Left lung (tissue), 14 donors: ENCODE data around the gene RRP36. TPM values are rescaled to one million over a fixed set of nuclear protein-coding genes. Genes with fewer than 3 reads are reported as not detected.
A peak's percentile ranks its signal among the peaks of the same experiment; 100 is the strongest.

Experiments
- ATAC-seq: fragments of 200-7000 bp; cut with Tn5 transposase; one replicate; pipeline ENCODE4 v1.9.1; 2020; ENCODE audit warnings: moderate library complexity
- DNase-seq, 4 donors: peaks; one replicate each; pipeline ENCODE4 v3.0.0-alpha.2; 2013 to 2020
- H3K27ac ChIP-seq, 2 donors: fragments of 200-600 bp; sonication (generic) in 1 of 2; one replicate each; pipeline versions ENCODE4 v1.5.0 to v1.8.0; 2020 to 2021
- H3K27me3 ChIP-seq, 2 donors: fragments of 200-600 bp; sonication (generic) in 1 of 2; one replicate each; pipeline versions ENCODE4 v1.5.0 to v1.8.0; 2020 to 2021
- H3K36me3 ChIP-seq, 2 donors: fragments of 200-600 bp; sonication (generic) in 1 of 2; one replicate each; pipeline versions ENCODE4 v1.5.0 to v1.8.0; 2020 to 2021
- H3K4me1 ChIP-seq, 2 donors: fragments of 200-600 bp; one replicate each; pipeline ENCODE4 v1.8.0; 2021
- H3K4me3 ChIP-seq, 2 donors: fragments of 200-600 bp; sonication (generic) in 1 of 2; one replicate each; pipeline versions ENCODE4 v1.5.0 to v1.8.0; 2020 to 2021; ENCODE audit warnings: mild to moderate bottlenecking in 1 of 2
- H3K9me3 ChIP-seq, 2 donors: fragments of 200-600 bp; sonication (generic) in 1 of 2; one replicate each; pipeline versions ENCODE4 v1.5.0 to v1.8.0; 2020 to 2021
- CTCF ChIP-seq, 2 donors: fragments of 200-600 bp; sonication (generic) in 1 of 2; IDR thresholded peaks; one replicate each; pipeline versions ENCODE4 v1.5.0 to v1.8.0; 2021; ENCODE audit warnings: antibody characterized with exemption in 2 of 2
- intact Hi-C, 2 donors: fragments of 100-400 bp; cut with DNase I; formaldehyde crosslinking; loops; one replicate each; pipeline versions ENCODE4 v1.11.2 to v1.14.2; 2022
- long read RNA-seq, 12 donors: library from polyadenylated mRNA in 2 of 12; unstranded in 2 of 12; transcript quantifications; one replicate each; pipeline ENCODE4 v2.0.0 and lab custom pipeline, GENCODE V29; 2019 to 2026
- polyA plus RNA-seq, 6 donors: library from polyadenylated mRNA; unstranded; fragments of 120-200 nt; gene quantifications; one replicate each; pipeline ENCODE4 v1.2.1, GENCODE V29; 2013; ENCODE audit not compliant: insufficient read length in 6 of 6
- total RNA-seq, 2 donors: library from RNA; stranded (reverse); fragmentation: NEBNext Ultra II Directional; extraction: Animal tissue kit (Norgen Biotek cat#: 25700); gene quantifications; one replicate each; pipeline ENCODE4 v1.2.1, GENCODE V29; 2021
- donor health status: DM: no; HTN: yes; CAD: no.
- donor health status: DM: no; HTN: no; CAD: no.

RRP36 gene
- total RNA-seq = 10 to 100 TPM; 43.3 to 53.5 TPM
- 10 to 100 TPM; 48.0 to 55.2 (median 50.2) TPM for polyA plus RNA-seq
- long read RNA-seq, donor 1, transcript RRP36-201 (7 exons, 1,159 nt) = minor isoform, 9 of 39 reads
- long read RNA-seq, donor 1, transcript RRP36-203 (1 exons, 1,005 nt) = major isoform, 19 of 39 reads
- long read RNA-seq, donor 1, partial matches to known transcripts = 11 of 39 reads
- long read RNA-seq, donor 1, other reads (novel, unspliced or antisense) = 0 of 39 reads
- long read RNA-seq, donor 2, transcript RRP36-201 (7 exons, 1,159 nt) = minor isoform, 6 of 24 reads
- long read RNA-seq, donor 2, transcript RRP36-203 (1 exons, 1,005 nt) = major isoform, 12 of 24 reads
- long read RNA-seq, donor 2, partial matches to known transcripts = 6 of 24 reads
- long read RNA-seq, donor 2, other reads (novel, unspliced or antisense) = 0 of 24 reads
- long read RNA-seq, donor 3, transcript RRP36-201 (7 exons, 1,159 nt) = major isoform, 13 of 181 reads
- long read RNA-seq, donor 3, transcript RRP36-203 (1 exons, 1,005 nt) = minor isoform, 6 of 181 reads
- long read RNA-seq, donor 3, partial matches to known transcripts = 119 of 181 reads
- long read RNA-seq, donor 3, other reads (novel, unspliced or antisense) = 43 of 181 reads
- long read RNA-seq, donor 4, partial matches to known transcripts = 0 of 3 reads
- long read RNA-seq, donor 4, other reads (novel, unspliced or antisense) = 2 of 3 reads
- long read RNA-seq, donor 5, transcript RRP36-201 (7 exons, 1,159 nt) = minor isoform, 15 of 33 reads
- long read RNA-seq, donor 5, transcript RRP36-203 (1 exons, 1,005 nt) = major isoform, 18 of 33 reads
- long read RNA-seq, donor 5, partial matches to known transcripts = 0 of 33 reads
- long read RNA-seq, donor 5, other reads (novel, unspliced or antisense) = 0 of 33 reads
- long read RNA-seq, donor 6, transcript RRP36-201 (7 exons, 1,159 nt) = minor isoform, 9 of 34 reads
- long read RNA-seq, donor 6, transcript RRP36-203 (1 exons, 1,005 nt) = major isoform, 10 of 34 reads
- long read RNA-seq, donor 6, partial matches to known transcripts = 15 of 34 reads
- long read RNA-seq, donor 6, other reads (novel, unspliced or antisense) = 0 of 34 reads
- long read RNA-seq, donor 7, transcript RRP36-203 (1 exons, 1,005 nt) = major isoform, 8 of 15 reads
- long read RNA-seq, donor 7, transcript RRP36-201 (7 exons, 1,159 nt) = minor isoform, 7 of 15 reads
- long read RNA-seq, donor 7, partial matches to known transcripts = 0 of 15 reads
- long read RNA-seq, donor 7, other reads (novel, unspliced or antisense) = 0 of 15 reads
- long read RNA-seq, donor 8, transcript RRP36-203 (1 exons, 1,005 nt) = major isoform, 19 of 26 reads
- long read RNA-seq, donor 8, transcript RRP36-201 (7 exons, 1,159 nt) = minor isoform, 7 of 26 reads
- long read RNA-seq, donor 8, partial matches to known transcripts = 0 of 26 reads
- long read RNA-seq, donor 8, other reads (novel, unspliced or antisense) = 0 of 26 reads
- long read RNA-seq, donor 9 = 0 reads
- long read RNA-seq, donor 10, partial matches to known transcripts = 0 of 1 reads
- long read RNA-seq, donor 10, other reads (novel, unspliced or antisense) = 1 of 1 reads
- long read RNA-seq, donor 11, transcript RRP36-201 (7 exons, 1,159 nt) = minor isoform, 7 of 19 reads
- long read RNA-seq, donor 11, transcript RRP36-203 (1 exons, 1,005 nt) = major isoform, 12 of 19 reads
- long read RNA-seq, donor 11, partial matches to known transcripts = 0 of 19 reads
- long read RNA-seq, donor 11, other reads (novel, unspliced or antisense) = 0 of 19 reads
- long read RNA-seq, donor 12, transcript RRP36-203 (1 exons, 1,005 nt) = major isoform, 12 of 24 reads
- long read RNA-seq, donor 12, transcript RRP36-201 (7 exons, 1,159 nt) = major isoform, 12 of 24 reads
- long read RNA-seq, donor 12, partial matches to known transcripts = 0 of 24 reads
- long read RNA-seq, donor 12, other reads (novel, unspliced or antisense) = 0 of 24 reads

DNA sequence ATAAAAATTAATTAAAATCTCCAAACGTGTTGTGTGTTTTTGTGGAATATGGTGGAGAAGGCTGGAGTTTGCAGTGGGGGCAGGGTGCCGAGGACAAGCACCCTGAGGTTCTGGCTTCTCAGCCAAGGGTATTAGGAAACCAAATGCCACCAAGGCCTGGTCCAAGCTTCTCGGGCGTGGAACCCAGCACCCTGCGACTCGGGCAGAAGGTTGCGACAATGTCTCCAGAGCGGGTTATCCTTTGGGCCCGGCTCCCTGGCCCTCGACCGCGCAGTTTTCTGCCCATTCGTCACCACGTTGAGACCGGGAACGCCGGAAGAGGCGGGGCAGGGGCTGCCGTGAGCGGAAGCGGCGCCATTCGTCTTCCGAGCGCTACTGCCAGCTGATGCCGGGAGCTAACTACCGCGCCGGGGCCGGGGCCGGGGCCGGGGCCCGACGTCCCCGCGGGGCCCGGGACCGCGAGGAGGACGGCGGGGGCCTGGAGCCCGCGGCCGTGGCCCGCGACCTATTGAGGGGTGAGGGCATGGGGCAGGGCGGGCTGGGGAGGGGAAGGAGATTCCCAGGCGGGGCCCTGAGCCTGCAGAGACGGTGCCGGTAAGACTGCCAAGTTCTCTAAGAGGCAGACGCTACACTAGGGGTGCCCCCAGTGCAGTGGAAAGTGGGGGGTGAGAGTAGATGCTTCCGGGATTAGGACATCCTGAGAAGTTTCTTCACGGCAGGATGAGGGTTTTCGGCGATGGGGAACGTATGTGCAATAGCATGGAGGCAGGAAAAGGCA, at the start of gene RRP36:
Gene RRP36, plus strand, starts transcription at position 354 of the 778 bp plus-strand sequence. Its CDS starts 32 bp downstream, at position 386.
- Histone ChIP-seq H3K9me3 (no peaks in the 10 kb centered on the region), H3K4me3 (peak within 1 kb of the TSS; percentile 88 to 93), H3K4me1 (peaks cover 0 to 42% of the 10 kb centered on the region in 2 donors), H3K27ac (peak within 1 kb of the TSS; percentile 81 to 89), H3K36me3 (peaks cover 0 to 54% of the 10 kb centered on the region in 2 donors), H3K27me3 (no peaks in the 10 kb centered on the region)
- intact Hi-C loops = no loop called here
- ATAC-seq = peak; percentile 95
- peak; percentile 75 to 97 (median 81) for DNase-seq
- TF ChIP-seq CTCF (IDR thresholded peaks at IDR 0.05) = no peak

DNA sequence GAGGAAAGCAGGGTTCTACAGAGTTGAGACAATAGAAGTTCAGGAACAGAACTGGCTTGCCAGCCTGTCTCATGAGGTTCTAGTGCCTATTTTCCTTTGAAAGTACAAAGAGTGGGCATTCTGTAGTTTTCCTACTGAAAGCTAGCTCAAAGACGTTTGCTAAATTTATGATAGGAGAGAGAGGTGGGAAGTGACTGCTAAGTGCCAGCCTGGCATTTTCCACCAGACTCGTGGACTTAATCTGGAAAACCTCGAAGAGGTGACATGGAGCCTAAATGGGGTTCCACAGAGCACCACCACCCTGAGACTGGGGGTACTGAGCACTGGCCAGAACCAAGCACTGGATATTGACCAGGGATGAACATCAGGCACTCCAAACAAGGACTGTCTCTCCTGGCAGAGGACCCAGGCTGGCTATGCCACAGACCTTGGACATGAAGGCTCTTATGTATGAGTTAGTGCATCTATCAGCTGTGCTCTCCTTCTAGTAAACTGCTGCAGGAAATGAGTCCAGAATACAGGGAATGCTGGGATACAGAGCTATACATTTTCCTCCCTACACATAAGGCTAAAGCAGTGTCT, 49.6 kb upstream of the RRP36 start:
- no peak overlapping the region for H3K4me3 ChIP-seq
- no peaks in the 10 kb centered on the region for H3K9me3 ChIP-seq
- intact Hi-C loops = no loop called here
- DNase-seq (no peak), ATAC-seq (no peak)
- H3K4me1 ChIP-seq = peaks cover 0 to 14% of the 10 kb centered on the region in 2 donors
- peaks cover 0 to 39% of the 10 kb centered on the region in 2 donors for H3K36me3 ChIP-seq
- H3K27me3 ChIP-seq = no peaks in the 10 kb centered on the region
- H3K27ac ChIP-seq = no peak overlapping the region
- TF ChIP-seq CTCF (IDR thresholded peaks at IDR 0.05) = no peak

DNA sequence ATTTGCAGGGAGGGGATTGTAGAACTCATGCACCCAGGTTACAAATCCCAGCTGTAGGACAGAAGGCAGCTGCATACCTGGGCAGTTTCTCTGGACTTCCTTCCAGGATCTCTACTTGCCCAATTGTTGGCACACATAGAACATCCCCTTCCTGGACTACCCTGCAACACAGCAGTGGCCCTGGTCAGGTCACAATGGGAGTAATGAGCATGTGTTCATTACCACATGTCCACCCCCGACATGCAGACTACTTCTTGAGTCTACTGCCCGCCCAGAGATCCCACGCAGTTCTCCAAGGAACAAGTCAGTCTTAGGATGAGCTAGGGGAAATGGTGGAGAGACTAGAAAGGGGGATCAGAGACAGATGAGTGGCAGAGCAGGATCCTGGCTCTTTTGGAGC, 47.5 kb upstream of the RRP36 start:
- no peak overlapping the region for H3K27ac ChIP-seq
- no peak for TF ChIP-seq CTCF (IDR thresholded peaks at IDR 0.05)
- H3K9me3 ChIP-seq = no peaks in the 10 kb centered on the region
- no peaks in the 10 kb centered on the region for H3K27me3 ChIP-seq
- intact Hi-C loops = no loop called here
- H3K4me3 ChIP-seq = no peak overlapping the region
- H3K4me1 ChIP-seq = peaks cover 6 to 29% of the 10 kb centered on the region in 2 donors
- DNase-seq (no peak), ATAC-seq (no peak)
- peaks cover 0 to 20% of the 10 kb centered on the region in 2 donors for H3K36me3 ChIP-seq
